ENCODE results near the gene GSE1.

The GSE1 gene

DNA sequence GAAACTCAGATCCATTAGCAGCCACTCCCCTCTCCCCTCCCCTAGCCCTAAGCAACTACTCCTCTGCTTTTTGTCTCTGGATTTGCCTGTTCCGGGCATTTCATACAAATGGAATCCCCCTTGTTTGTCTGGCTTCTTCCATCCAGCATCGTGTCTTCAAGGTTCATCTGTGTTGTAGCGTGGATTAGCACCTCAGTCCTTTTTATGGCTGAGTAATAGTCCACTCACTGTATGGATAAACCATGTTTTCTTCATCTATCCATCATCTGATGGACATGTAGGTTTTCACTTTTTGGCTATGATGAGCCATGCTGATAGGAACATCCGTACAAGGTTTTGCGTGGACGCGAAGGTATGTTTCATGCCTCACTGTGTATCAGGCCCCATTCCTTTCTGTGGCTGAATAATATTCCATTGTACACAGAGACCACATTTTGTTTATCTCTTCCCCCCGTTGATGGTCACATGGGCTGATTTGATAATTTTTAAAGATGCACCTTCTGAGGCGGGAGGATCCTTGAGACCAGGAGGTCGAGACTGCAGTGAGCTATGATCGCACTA lies 8.9 kb upstream of the GSE1 start:
- TF ChIP-seq GABPA (IDR thresholded peaks at IDR 0.05; ENCODE audit: low read depth) (no peak), SPI1 (IDR thresholded peaks at IDR 0.05; ENCODE audit: borderline replicate concordance, low read depth) (no peak), POLR2AphosphoS5 (IDR thresholded peaks at IDR 0.05; ENCODE audit: low read depth) (no peak)
- TF ChIP-seq, protein P1, sequence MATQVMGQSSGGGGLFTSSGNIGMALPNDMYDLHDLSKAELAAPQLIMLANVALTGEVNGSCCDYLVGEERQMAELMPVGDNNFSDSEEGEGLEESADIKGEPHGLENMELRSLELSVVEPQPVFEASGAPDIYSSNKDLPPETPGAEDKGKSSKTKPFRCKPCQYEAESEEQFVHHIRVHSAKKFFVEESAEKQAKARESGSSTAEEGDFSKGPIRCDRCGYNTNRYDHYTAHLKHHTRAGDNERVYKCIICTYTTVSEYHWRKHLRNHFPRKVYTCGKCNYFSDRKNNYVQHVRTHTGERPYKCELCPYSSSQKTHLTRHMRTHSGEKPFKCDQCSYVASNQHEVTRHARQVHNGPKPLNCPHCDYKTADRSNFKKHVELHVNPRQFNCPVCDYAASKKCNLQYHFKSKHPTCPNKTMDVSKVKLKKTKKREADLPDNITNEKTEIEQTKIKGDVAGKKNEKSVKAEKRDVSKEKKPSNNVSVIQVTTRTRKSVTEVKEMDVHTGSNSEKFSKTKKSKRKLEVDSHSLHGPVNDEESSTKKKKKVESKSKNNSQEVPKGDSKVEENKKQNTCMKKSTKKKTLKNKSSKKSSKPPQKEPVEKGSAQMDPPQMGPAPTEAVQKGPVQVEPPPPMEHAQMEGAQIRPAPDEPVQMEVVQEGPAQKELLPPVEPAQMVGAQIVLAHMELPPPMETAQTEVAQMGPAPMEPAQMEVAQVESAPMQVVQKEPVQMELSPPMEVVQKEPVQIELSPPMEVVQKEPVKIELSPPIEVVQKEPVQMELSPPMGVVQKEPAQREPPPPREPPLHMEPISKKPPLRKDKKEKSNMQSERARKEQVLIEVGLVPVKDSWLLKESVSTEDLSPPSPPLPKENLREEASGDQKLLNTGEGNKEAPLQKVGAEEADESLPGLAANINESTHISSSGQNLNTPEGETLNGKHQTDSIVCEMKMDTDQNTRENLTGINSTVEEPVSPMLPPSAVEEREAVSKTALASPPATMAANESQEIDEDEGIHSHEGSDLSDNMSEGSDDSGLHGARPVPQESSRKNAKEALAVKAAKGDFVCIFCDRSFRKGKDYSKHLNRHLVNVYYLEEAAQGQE (IDR thresholded peaks at IDR 0.05; ENCODE audit: insufficient replicate concordance, low read depth): no peak
- TF ChIP-seq, protein P2, sequence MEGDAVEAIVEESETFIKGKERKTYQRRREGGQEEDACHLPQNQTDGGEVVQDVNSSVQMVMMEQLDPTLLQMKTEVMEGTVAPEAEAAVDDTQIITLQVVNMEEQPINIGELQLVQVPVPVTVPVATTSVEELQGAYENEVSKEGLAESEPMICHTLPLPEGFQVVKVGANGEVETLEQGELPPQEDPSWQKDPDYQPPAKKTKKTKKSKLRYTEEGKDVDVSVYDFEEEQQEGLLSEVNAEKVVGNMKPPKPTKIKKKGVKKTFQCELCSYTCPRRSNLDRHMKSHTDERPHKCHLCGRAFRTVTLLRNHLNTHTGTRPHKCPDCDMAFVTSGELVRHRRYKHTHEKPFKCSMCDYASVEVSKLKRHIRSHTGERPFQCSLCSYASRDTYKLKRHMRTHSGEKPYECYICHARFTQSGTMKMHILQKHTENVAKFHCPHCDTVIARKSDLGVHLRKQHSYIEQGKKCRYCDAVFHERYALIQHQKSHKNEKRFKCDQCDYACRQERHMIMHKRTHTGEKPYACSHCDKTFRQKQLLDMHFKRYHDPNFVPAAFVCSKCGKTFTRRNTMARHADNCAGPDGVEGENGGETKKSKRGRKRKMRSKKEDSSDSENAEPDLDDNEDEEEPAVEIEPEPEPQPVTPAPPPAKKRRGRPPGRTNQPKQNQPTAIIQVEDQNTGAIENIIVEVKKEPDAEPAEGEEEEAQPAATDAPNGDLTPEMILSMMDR (IDR thresholded peaks at IDR 0.05; ENCODE audit: insufficient read depth, low read length): no peak
- no peak for DNase-seq (ENCODE audit: low read depth in 1 of 2, low spot score in 1 of 2)
- Histone ChIP-seq H3K27ac (replicated peaks) (no peak overlapping the region), H3K4me3 (replicated peaks; ENCODE audit: insufficient read depth, low read length) (no peak overlapping the region), H3K27me3 (ENCODE audit: insufficient read depth, poor library complexity, severe bottlenecking) (no peaks in the 10 kb centered on the region)

DNA sequence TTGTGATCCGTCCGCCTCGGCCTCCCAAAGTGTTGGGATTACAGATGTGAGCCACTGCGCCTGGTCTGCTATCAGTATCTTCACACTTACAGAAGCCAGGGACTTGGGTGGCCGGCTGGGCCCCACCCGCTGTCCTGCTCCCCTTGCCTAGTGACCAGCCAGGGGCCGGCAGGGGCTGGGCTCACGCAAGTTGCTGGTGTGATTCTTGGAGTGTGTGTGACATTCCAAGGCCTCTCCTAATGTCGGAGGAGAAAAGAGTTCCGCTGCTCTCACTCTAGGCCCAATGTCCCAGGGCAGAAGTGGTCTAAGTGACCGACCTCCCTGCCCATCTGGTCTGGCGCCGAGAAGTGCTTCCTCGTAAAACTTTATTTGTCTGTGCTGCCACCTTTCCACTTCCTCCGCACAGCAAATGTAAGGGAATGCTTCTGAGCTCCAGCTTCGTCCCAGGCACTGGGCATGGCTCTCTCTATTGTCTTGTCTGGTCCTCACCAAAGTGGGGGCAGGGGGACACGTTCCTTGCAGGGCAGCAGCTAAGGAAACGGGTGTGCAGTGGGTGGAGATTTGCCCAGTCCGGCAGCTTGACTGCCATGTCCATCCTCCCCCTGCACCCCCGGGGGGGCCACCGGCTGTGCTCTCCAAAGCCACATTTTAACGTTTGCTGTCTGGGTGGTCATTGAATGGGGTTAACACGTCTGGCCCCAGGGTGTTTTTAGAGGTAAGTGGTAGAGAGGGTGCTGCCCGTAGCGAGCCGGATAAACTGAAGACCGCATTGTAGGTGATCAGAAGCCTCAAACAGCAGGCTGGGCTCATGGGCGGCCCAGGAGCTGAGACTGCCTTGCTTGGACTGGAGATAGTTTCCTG lies 7.8 kb upstream of the GSE1 start:
- TF ChIP-seq SPI1 (IDR thresholded peaks at IDR 0.05; ENCODE audit: borderline replicate concordance, low read depth): no peak
- TF ChIP-seq GABPA (IDR thresholded peaks at IDR 0.05; ENCODE audit: low read depth): no peak
- TF ChIP-seq, protein P1 (IDR thresholded peaks at IDR 0.05; ENCODE audit: insufficient replicate concordance, low read depth): no peak
- TF ChIP-seq POLR2AphosphoS5 (IDR thresholded peaks at IDR 0.05; ENCODE audit: low read depth): no peak
- TF ChIP-seq, protein P2 (IDR thresholded peaks at IDR 0.05; ENCODE audit: insufficient read depth, low read length): no peak
- H3K27ac ChIP-seq (replicated peaks): no peak overlapping the region
- H3K4me3 ChIP-seq (replicated peaks; ENCODE audit: insufficient read depth, low read length): no peak overlapping the region
- no peak for DNase-seq (ENCODE audit: low read depth in 1 of 2, low spot score in 1 of 2)
- H3K27me3 ChIP-seq (ENCODE audit: insufficient read depth, poor library complexity, severe bottlenecking): no peaks in the 10 kb centered on the region

DNA sequence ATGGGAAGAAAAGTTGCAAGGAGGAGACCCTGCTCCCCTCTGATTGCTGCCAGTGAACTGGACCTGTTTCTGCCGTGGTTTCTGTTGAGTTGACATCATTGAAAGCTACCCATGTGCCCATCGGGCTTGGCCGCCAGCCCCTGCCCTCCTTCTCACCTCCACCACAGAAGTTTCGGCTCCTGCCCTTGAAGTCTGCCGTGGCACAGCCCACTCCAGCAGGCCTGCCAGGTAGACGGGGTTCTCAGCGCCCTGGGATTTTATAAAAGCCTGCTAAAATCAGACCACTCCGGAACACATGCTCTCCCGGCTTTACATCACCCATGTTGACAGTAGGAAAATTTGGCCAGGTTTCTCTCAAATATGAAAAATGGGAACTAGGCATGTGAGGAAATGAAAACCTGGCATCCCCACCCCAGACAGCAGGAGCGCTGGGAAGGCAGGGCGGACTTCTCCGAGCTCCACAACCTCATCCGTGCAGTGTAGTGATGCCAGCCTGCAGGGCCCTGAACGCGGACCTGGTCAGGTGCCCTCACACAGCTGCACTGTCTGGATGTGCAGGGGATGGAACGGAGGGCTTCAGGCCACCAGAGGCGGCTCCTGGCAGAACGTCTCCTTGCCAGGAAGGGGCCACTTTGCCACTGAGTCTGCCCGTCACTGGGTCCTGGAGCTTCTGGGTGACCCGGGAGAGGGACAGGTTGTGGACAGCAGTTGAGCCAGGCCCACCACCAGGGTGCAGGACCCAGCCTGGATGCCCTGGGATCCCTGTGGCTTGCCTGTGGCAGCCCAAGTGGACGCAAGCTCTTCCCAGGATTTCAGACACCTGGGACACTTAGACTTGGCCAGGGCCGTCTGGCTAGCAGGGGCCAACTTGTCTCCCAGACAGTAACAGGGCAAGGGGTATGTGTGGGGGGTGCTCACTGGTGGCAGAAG lies 6.9 kb upstream of the GSE1 start:
- DNase-seq (ENCODE audit: low read depth in 1 of 2, low spot score in 1 of 2): no peak
- H3K27ac ChIP-seq (replicated peaks): no peak overlapping the region
- H3K27me3 ChIP-seq (ENCODE audit: insufficient read depth, poor library complexity, severe bottlenecking): no peaks in the 10 kb centered on the region
- TF ChIP-seq GABPA (IDR thresholded peaks at IDR 0.05; ENCODE audit: low read depth) (no peak), POLR2AphosphoS5 (IDR thresholded peaks at IDR 0.05; ENCODE audit: low read depth) (no peak), SPI1 (IDR thresholded peaks at IDR 0.05; ENCODE audit: borderline replicate concordance, low read depth) (no peak)
- TF ChIP-seq, protein P1 (IDR thresholded peaks at IDR 0.05; ENCODE audit: insufficient replicate concordance, low read depth): no peak
- TF ChIP-seq, protein P2 (IDR thresholded peaks at IDR 0.05; ENCODE audit: insufficient read depth, low read length): no peak
- H3K4me3 ChIP-seq (replicated peaks; ENCODE audit: insufficient read depth, low read length): no peak overlapping the region

Measured in HL-60 (cell line).